Fibroblast of mammary gland (primary cell): Measurements from ENCODE around the gene PARVG.

ENCODE experiments used
- DNase-seq: peaks from one replicate; pipeline ENCODE4 v3.0.0-alpha.2; 2010; ENCODE audit warnings: low read depth
- H3K4me3 ChIP-seq: 2 replicates; pipeline ENCODE4 v1.5.1; 2011; ENCODE audit warnings: low read depth, mild to moderate bottlenecking, low read length, moderate library complexity; ENCODE audit not compliant: control insufficient read depth
- CTCF ChIP-seq: conservative IDR thresholded peaks from 2 replicates; pipeline ENCODE4 v1.5.1; 2011; ENCODE audit warnings: low read depth, low read length, inconsistent platforms; ENCODE audit not compliant: control insufficient read depth, insufficient read depth

PARVG gene

GRCh38 chr22:44173154-44173553, 7.6 kb upstream of the PARVG start:
- no peak for DNase-seq
- H3K4me3 ChIP-seq = no peak overlapping the region

GRCh38 chr22:44175676-44176075, 5.0 kb upstream of the PARVG start:
- no peak for DNase-seq
- no peak for TF ChIP-seq CTCF
- H3K4me3 ChIP-seq = no peak overlapping the region

More at GRCh38 chr22:44173154-44173553, 7.6 kb upstream of the PARVG start:
- TF ChIP-seq CTCF = no peak

GRCh38 chr22:44179196-44179988, 1.3 kb upstream of the PARVG start:
- no peak overlapping the region for H3K4me3 ChIP-seq
- no peak for TF ChIP-seq CTCF
- DNase-seq = no peak

GRCh38 chr22:44179989-44180705, 578 bp upstream of the PARVG start:
- H3K4me3 ChIP-seq = no peak overlapping the region
- TF ChIP-seq CTCF = no peak
- DNase-seq = no peak

- no peak for TF ChIP-seq CTCF
- H3K4me3 ChIP-seq = no peak overlapping the region
- no peak for DNase-seq
Measured at GRCh38 chr22:44181033-44181911, 547 bp downstream of the PARVG start.

- DNase-seq = no peak
- no peak for TF ChIP-seq CTCF
- no peak overlapping the region for H3K4me3 ChIP-seq
Measured at GRCh38 chr22:44181912-44182587, 1.3 kb downstream of the PARVG start.
